Measurements from ENCODE around the gene MIDN. TPM values are rescaled to one million over a fixed set of nuclear protein-coding genes. Genes with fewer than 3 reads are reported as not detected.

MIDN gene
- total RNA-seq, 4 donors from 2014 or later, result 17.4 to 51.9 (median 39.4) TPM

- Histone ChIP-seq H3K4me1 (peaks cover 3 to 97% (median 56%) of the 10 kb centered on the region in 4 donors), H3K27ac (peak overlapping the region; percentile 22 to 93 (median 72)), H3K4me3 (no peak overlapping the region), H3K36me3 (peaks cover 0 to 43% (median 13%) of the 10 kb centered on the region in 3 donors), H3K27me3 (no peaks in the 10 kb centered on the region), H3K9me3 (no peaks in the 10 kb centered on the region)
- TF ChIP-seq EP300 (IDR thresholded peaks at IDR 0.05) (no peak), POLR2A (IDR thresholded peaks at IDR 0.05) (no peak)
- TF ChIP-seq, protein P1, sequence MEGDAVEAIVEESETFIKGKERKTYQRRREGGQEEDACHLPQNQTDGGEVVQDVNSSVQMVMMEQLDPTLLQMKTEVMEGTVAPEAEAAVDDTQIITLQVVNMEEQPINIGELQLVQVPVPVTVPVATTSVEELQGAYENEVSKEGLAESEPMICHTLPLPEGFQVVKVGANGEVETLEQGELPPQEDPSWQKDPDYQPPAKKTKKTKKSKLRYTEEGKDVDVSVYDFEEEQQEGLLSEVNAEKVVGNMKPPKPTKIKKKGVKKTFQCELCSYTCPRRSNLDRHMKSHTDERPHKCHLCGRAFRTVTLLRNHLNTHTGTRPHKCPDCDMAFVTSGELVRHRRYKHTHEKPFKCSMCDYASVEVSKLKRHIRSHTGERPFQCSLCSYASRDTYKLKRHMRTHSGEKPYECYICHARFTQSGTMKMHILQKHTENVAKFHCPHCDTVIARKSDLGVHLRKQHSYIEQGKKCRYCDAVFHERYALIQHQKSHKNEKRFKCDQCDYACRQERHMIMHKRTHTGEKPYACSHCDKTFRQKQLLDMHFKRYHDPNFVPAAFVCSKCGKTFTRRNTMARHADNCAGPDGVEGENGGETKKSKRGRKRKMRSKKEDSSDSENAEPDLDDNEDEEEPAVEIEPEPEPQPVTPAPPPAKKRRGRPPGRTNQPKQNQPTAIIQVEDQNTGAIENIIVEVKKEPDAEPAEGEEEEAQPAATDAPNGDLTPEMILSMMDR (IDR thresholded peaks at IDR 0.05), result no peak
- 67 to 80% methylated on average over 26 to 31 of the region's 37 CpGs for WGBS, 2 donors
- no peak for DNase-seq (ENCODE audit: low spot score in 2 of 2)
Measured at GRCh38 chr19:1218751-1219567, 29.4 kb upstream of the MIDN start.

GRCh38 chr19:1219786-1220476 is 28.5 kb upstream of the MIDN start:
- Histone ChIP-seq H3K4me1 (peaks cover 3 to 94% (median 46%) of the 10 kb centered on the region in 4 donors), H3K9me3 (no peaks in the 10 kb centered on the region), H3K4me3 (no peak overlapping the region), H3K27ac (peak overlapping the region in 2 of 4 donors; percentile 36 to 93), H3K27me3 (no peaks in the 10 kb centered on the region), H3K36me3 (peaks cover 0 to 53% (median 13%) of the 10 kb centered on the region in 3 donors)
- WGBS, 2 donors, result 91 to 97% methylated on average over 11 to 12 of the region's 19 CpGs
- no peak for TF ChIP-seq EP300 (IDR thresholded peaks at IDR 0.05)
- no peak for TF ChIP-seq POLR2A (IDR thresholded peaks at IDR 0.05)
- TF ChIP-seq, protein P1 (IDR thresholded peaks at IDR 0.05), result no peak
- DNase-seq (ENCODE audit: low spot score in 2 of 2), result no peak

DNA sequence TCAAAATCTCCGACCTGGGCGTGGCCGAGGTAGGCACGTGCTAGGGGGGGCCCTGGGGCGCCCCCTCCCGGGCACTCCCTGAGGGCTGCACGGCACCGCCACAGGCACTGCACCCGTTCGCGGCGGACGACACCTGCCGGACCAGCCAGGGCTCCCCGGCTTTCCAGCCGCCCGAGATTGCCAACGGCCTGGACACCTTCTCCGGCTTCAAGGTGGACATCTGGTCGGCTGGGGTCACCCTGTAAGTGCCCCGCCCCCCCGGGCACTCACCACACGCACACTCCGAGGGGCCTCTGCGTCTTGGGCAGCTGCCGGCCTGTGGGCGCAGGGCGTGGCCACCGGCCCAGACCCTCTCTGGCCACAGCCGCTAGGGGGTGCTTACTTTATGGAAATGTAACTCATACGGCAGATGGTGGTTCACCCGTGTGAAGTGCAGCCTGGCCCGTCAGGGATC is 27.9 kb upstream of the MIDN start:
- peak overlapping the region in 2 of 4 donors; percentile 36 to 93 for H3K27ac ChIP-seq
- no peak overlapping the region for H3K4me3 ChIP-seq
- peaks cover 0 to 59% (median 13%) of the 10 kb centered on the region in 3 donors for H3K36me3 ChIP-seq
- TF ChIP-seq, protein P1 (IDR thresholded peaks at IDR 0.05), result no peak
- TF ChIP-seq EP300 (IDR thresholded peaks at IDR 0.05), result no peak
- TF ChIP-seq POLR2A (IDR thresholded peaks at IDR 0.05), result no peak
- H3K4me1 ChIP-seq, result peaks cover 0 to 88% (median 41%) of the 10 kb centered on the region in 4 donors
- H3K27me3 ChIP-seq, result no peaks in the 10 kb centered on the region
- no peak for DNase-seq (ENCODE audit: low spot score in 2 of 2)
- WGBS, 2 donors, result 78 to 91% methylated on average over 10 to 26 of the region's 33 CpGs
- H3K9me3 ChIP-seq, result no peaks in the 10 kb centered on the region

GRCh38 chr19:1220976-1221903 is 27.1 kb upstream of the MIDN start:
- Histone ChIP-seq H3K27ac (peak overlapping the region in 3 of 4 donors; percentile 32 to 93 (median 83)), H3K4me1 (peaks cover 0 to 85% (median 34%) of the 10 kb centered on the region in 4 donors), H3K9me3 (no peaks in the 10 kb centered on the region), H3K27me3 (no peaks in the 10 kb centered on the region), H3K36me3 (peaks cover 0 to 66% (median 13%) of the 10 kb centered on the region in 3 donors), H3K4me3 (no peak overlapping the region)
- peak in 1 of 2 donors; percentile 51 for DNase-seq (ENCODE audit: low spot score in 2 of 2)
- TF ChIP-seq EP300 (IDR thresholded peaks at IDR 0.05), result peak in 1 of 2 donors; percentile 17
- TF ChIP-seq, protein P1 (IDR thresholded peaks at IDR 0.05), result peak; percentile 66 to 90 (median 80)
- no peak for TF ChIP-seq POLR2A (IDR thresholded peaks at IDR 0.05)
- WGBS, 2 donors, result 56 to 64% methylated on average over 29 to 36 of the region's 38 CpGs
